GM21423 (cell line): ENCODE results near the gene SYTL1.

Source experiments
- ATAC-seq: cut with Tn5 transposase; IDR thresholded peaks from one replicate; pipeline ENCODE4 v1.9.1; 2021; ENCODE audit warnings: mild to moderate bottlenecking, moderate library complexity; ENCODE audit not compliant: unreplicated experiment

SYTL1 gene

DNA sequence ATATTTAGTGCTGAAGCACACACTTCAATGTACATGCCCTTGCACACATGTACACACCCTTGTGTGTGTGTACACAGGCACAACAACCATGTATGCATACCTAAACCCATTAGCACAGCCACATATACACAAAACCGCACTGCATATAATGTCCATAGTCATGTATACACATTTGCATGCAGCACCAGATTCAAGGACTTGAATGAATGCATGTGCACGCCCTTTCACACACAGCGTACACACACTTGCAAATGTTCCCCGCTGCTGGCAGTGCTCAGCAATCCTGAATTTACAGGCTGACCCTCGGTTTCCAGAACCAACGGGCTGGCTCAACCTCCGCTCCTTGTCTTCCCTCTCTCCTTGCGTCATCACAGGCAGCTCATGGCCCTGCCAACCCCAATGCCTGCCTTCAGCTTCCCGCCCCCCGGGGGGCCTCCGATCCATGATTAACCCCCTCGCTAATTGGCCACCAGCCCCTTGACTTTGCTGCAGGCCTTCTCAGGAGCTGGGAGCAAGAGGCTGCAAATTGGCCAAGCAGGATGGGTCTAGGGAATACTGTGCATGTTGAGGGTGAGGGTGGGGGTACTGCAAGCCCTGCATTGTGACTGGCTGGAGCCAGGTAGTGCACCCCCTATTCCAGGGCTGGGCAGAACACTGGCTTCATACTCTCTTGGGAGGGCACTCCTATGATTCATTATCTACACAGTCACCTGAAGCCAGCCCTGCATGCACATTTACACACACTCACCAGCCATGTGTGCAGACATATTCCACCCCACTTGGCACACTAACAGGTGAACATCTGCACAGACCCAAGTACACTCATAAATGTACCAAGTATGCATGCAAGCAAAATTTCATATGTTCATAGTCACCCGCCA, 58.5 kb downstream of the SYTL1 start:
- no peak for ATAC-seq

- ATAC-seq: no peak
These were observed 59.1 kb downstream of the SYTL1 start for GRCh38 chr1:27400963-27401341.

DNA sequence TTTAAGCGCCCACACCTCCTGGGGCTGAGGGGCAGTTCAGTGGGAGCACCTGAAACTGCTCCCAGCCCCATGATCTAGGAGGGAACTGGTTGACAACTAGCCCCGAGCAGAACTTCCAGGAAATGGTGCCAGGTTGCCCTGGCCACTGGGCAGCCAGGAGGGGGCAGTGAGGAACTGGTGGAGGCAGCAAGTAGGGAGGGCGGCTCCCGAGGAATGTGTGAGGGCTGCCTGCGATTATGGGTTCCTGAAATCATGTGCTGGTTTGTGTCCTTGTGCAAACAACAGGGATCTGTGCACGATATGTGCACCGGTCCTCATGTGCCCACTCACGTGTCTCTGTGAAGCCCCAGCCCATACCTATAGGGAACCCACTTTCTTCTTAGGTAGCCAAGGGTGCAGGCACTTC, 60.5 kb downstream of the SYTL1 start:
- no peak for ATAC-seq

- ATAC-seq: no peak
These were observed 61.4 kb downstream of the SYTL1 start for GRCh38 chr1:27403065-27403726.
